Hepatocyte (in vitro differentiated cells): ENCODE measurements around the gene KDM3B. TPM values are rescaled to one million over a fixed set of nuclear protein-coding genes. Genes with fewer than 3 reads are reported as not detected.
"Not testable (repeated sequence)": the region's sequence is repeated elsewhere in the genome, so short reads cannot be mapped to it uniquely, and the experiment has no call there.

Source experiments
- DNase-seq: peaks from one replicate; pipeline ENCODE4 v3.0.0-alpha.2; 2016; ENCODE audit warnings: low spot score
- H2AFZ ChIP-seq: fragments of 200-600 bp; sonication (generic); 2 replicates; pipeline ENCODE4 v1.6.0; 2016; ENCODE audit warnings: antibody characterized with exemption, mild to moderate bottlenecking
- H3K27ac ChIP-seq: fragments of 200-600 bp; sonication (generic); 2 replicates; pipeline ENCODE4 v1.5.1; 2016; ENCODE audit warnings: mild to moderate bottlenecking
- H3K27me3 ChIP-seq: fragments of 200-600 bp; sonication (generic); 2 replicates; pipeline ENCODE4 v1.6.1; 2016
- H3K36me3 ChIP-seq: fragments of 200-600 bp; sonication (generic); replicated peaks from 2 replicates; pipeline ENCODE4 v1.5.1; 2016; ENCODE audit warnings: low read depth; ENCODE audit not compliant: insufficient read depth
- H3K4me1 ChIP-seq: fragments of 200-600 bp; sonication (generic); 2 replicates; pipeline ENCODE4 v1.5.1; 2016; ENCODE audit warnings: mild to moderate bottlenecking, moderate library complexity; ENCODE audit not compliant: insufficient read depth
- H3K4me2 ChIP-seq: fragments of 200-600 bp; sonication (generic); 2 replicates; pipeline ENCODE4 v1.6.0; 2016
- H3K4me3 ChIP-seq: fragments of 200-600 bp; sonication (generic); 2 replicates; pipeline ENCODE4 v1.5.1; 2016; ENCODE audit warnings: mild to moderate bottlenecking
- H3K79me2 ChIP-seq: fragments of 200-600 bp; sonication (generic); 2 replicates; pipeline ENCODE4 v1.6.0; 2017; ENCODE audit warnings: mild to moderate bottlenecking
- H3K9me2 ChIP-seq: fragments of 200-600 bp; sonication (generic); replicated peaks from 2 replicates; pipeline ENCODE4 v1.6.0; 2017; ENCODE audit warnings: mild to moderate bottlenecking; ENCODE audit not compliant: insufficient read depth
- H3K9me3 ChIP-seq: fragments of 200-600 bp; sonication (generic); 2 replicates; pipeline ENCODE4 v1.5.1; 2016; ENCODE audit warnings: low read depth, mild to moderate bottlenecking
- H4K20me1 ChIP-seq: fragments of 200-600 bp; sonication (generic); 2 replicates; pipeline ENCODE4 v1.6.0; 2016; ENCODE audit warnings: mild to moderate bottlenecking; ENCODE audit not compliant: insufficient read depth, poor library complexity, severe bottlenecking
- CTCF ChIP-seq: fragments of 200-600 bp; sonication (generic); IDR thresholded peaks from 2 replicates; pipeline ENCODE4 v1.5.1; 2016; ENCODE audit warnings: antibody characterized with exemption, mild to moderate bottlenecking; ENCODE audit not compliant: poor library complexity
- EZH2 ChIP-seq: fragments of 200-600 bp; sonication (generic); IDR thresholded peaks from 2 replicates; pipeline ENCODE4 v1.6.1; 2016; ENCODE audit warnings: antibody characterized with exemption, mild to moderate bottlenecking, borderline replicate concordance
- EZH2phosphoT487 ChIP-seq: fragments of 200-600 bp; sonication (generic); IDR thresholded peaks from one replicate; pipeline ENCODE4 v1.6.1; 2018; ENCODE audit warnings: antibody characterized with exemption, mild to moderate bottlenecking, low read depth, moderate library complexity; ENCODE audit not compliant: unreplicated experiment, severe bottlenecking
- WGBS: methylation state at CpG from one replicate; pipeline ENCODE4 v1.1.6; 2016; ENCODE audit warnings: low lambda C conversion rate; ENCODE audit errors: missing lambda C conversion rate; 5-methylcytosine and 5-hydroxymethylcytosine counted together
- polyA plus RNA-seq: library from polyadenylated mRNA; unstranded; fragments of >200 nt; fragmentation: Nextera tagmentation; extraction: Ambion mirVana; gene quantifications from 2 replicates; pipeline ENCODE4 v1.2.1, GENCODE V29; 2016
- total RNA-seq: library from RNA; depleted of rRNA; stranded (reverse); fragments of >200 nt; gene quantifications from 2 replicates; pipeline ENCODE4 v1.2.3, GENCODE V29; 2014

Gene KDM3B
- total and polyA plus RNA-seq, 2 experiments from 2014 or later: 22.1 to 67.8 TPM

DNA sequence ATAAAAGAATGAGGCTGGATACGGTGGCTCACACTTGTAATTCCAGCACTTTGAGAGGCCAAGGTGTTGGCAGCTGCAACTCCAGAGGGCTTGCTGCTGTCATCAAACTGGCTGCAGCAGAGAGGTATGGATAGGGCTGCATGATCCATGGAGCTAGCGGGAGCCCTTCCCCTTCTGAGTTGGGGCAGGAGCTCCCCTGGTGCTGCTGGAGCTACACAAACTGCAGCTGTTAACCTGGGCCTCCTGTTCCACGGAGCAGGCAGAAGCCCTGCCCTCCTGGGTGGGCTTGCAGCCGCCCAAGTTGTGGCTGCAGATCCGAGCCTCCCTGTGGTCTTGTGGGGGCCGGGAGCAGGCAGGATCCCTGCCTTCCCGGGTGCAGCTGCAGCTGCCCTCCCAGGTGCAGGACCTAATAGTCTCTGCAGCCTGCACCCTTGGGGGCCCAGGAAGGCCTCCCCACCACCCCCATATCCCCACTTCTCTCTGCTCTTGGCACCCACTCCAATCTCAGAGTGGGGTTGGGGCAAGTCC is 36.7 kb upstream of the KDM3B start:
- H3K4me3 ChIP-seq: no peak overlapping the region
- no peaks in the 10 kb centered on the region for H3K79me2 ChIP-seq
- no peaks in the 10 kb centered on the region for H3K36me3 ChIP-seq
- no peak for DNase-seq
- H4K20me1 ChIP-seq: no peaks in the 10 kb centered on the region
- TF ChIP-seq EZH2: no peak
- no peaks in the 10 kb centered on the region for H3K9me3 ChIP-seq
- H3K9me2 ChIP-seq: no peaks in the 10 kb centered on the region
- H3K27me3 ChIP-seq: no peaks in the 10 kb centered on the region
- H3K27ac ChIP-seq: no peak overlapping the region
- 92% methylated on average over 6 of the region's 7 CpGs for WGBS
- H3K4me2 ChIP-seq: no peak overlapping the region
- no peaks in the 10 kb centered on the region for H3K4me1 ChIP-seq
- no peak overlapping the region for H2AFZ ChIP-seq

DNA sequence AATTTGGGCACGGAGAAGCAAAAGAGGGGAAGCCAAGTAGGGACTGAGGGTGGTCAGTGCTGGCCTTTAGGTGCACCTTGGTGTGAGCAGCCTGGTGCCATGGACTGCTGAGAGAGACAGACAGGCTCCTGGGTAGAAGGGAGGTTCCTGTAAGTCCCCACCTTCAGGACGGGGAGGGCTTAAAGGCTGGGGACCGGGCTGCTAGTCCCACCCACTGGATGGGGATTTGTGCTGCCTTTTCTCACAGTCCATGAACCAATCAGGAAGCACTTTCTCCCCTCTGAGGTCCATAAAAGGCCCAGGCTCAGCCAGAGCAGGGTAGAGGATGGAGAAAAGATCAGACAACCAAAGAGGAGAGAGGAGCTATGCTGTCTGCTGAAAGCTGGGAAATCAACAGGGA is 36.1 kb upstream of the KDM3B start:
- Histone ChIP-seq H2AFZ (no peak overlapping the region), H3K79me2 (no peaks in the 10 kb centered on the region), H3K9me3 (no peaks in the 10 kb centered on the region), H3K27ac (no peak overlapping the region), H3K36me3 (no peaks in the 10 kb centered on the region), H3K4me3 (no peak overlapping the region), H3K4me1 (no peaks in the 10 kb centered on the region), H3K9me2 (no peaks in the 10 kb centered on the region), H3K4me2 (no peak overlapping the region), H3K27me3 (no peaks in the 10 kb centered on the region), H4K20me1 (no peaks in the 10 kb centered on the region)
- TF ChIP-seq EZH2 (no peak), EZH2phosphoT487 (no peak), CTCF (no peak)
- DNase-seq: no peak
- 70% methylated on average over 3 of the region's 3 CpGs for WGBS

DNA sequence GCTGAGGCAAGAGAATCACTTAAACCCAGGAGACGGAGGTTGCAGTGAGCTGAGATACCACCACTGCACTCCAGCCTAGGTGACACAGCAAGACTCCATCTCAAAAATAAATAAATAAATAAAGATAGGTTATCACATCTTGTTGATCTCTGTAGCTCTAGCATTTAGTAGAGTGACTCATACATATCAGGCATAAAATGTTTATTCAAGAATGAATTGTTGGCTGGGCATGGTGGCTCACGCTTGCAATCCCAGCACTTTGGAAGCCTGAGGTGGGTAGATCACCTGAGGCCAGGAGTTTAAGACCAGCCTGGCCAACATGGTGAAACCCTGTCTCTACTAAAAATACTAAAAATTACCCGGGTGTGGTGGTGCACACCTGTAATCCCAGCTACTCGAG is 34.3 kb upstream of the KDM3B start:
- DNase-seq, H3K9me2 ChIP-seq, H3K79me2 ChIP-seq, H3K4me2 ChIP-seq, H3K27ac ChIP-seq, H3K4me1 ChIP-seq, H3K36me3 ChIP-seq, H2AFZ ChIP-seq, H3K9me3 ChIP-seq, H4K20me1 ChIP-seq, H3K27me3 ChIP-seq, H3K4me3 ChIP-seq: not testable (repeated sequence)
- 96% methylated on average over 4 of the region's 4 CpGs for WGBS

- H3K36me3 ChIP-seq: no peaks in the 10 kb centered on the region
- DNase-seq: no peak
- no peaks in the 10 kb centered on the region for H3K27me3 ChIP-seq
- peak overlapping the region; percentile 22 for H2AFZ ChIP-seq
- H3K9me3 ChIP-seq: no peaks in the 10 kb centered on the region
- H3K27ac ChIP-seq: peak overlapping the region; percentile 2
- peaks cover 3% of the 10 kb centered on the region for H3K4me1 ChIP-seq
- no peaks in the 10 kb centered on the region for H3K79me2 ChIP-seq
- WGBS: 5% methylated on average over 12 of the region's 12 CpGs
- H3K9me2 ChIP-seq: no peaks in the 10 kb centered on the region
- no peaks in the 10 kb centered on the region for H4K20me1 ChIP-seq
- peak overlapping the region; percentile 79 for H3K4me2 ChIP-seq
- peak overlapping the region; percentile 19 for H3K4me3 ChIP-seq
- no peak for TF ChIP-seq EZH2phosphoT487
These were observed 21.6 kb upstream of the KDM3B start for GRCh38 chr5:138330813-138331448.

GRCh38 chr5:138331449-138332368 is 20.8 kb upstream of the KDM3B start, which contains the start of gene CDC25C:
Gene CDC25C, minus strand, starts transcription at chr5:138331804. Its CDS starts 624 bp downstream, at chr5:138331180.
- 1% methylated on average over 55 of the region's 55 CpGs for WGBS
- H3K27me3 ChIP-seq: no peaks in the 10 kb centered on the region
- peak within 1 kb of the TSS; percentile 62 for H2AFZ ChIP-seq
- peak within 1 kb of the TSS; percentile 79 for H3K4me2 ChIP-seq
- no peaks in the 10 kb centered on the region for H3K9me3 ChIP-seq
- H3K4me3 ChIP-seq: peak within 1 kb of the TSS; percentile 19
- no peaks in the 10 kb centered on the region for H3K9me2 ChIP-seq
- H3K4me1 ChIP-seq: peaks cover 3% of the 10 kb centered on the region
- no peaks in the 10 kb centered on the region for H3K79me2 ChIP-seq
- no peaks in the 10 kb centered on the region for H4K20me1 ChIP-seq
- TF ChIP-seq EZH2: no peak
- TF ChIP-seq EZH2phosphoT487: no peak
- TF ChIP-seq CTCF: no peak
- peak; percentile 99 for DNase-seq
- peak within 1 kb of the TSS; percentile 2 for H3K27ac ChIP-seq
- no peaks in the 10 kb centered on the region for H3K36me3 ChIP-seq
